Measurements from ENCODE around the gene SMIM10.
"Not testable (repeated sequence)": the region's sequence is repeated elsewhere in the genome, so short reads cannot be mapped to it uniquely, and the experiment has no call there.

Gene SMIM10

GRCh38 chrX:135010921-135011320, 20.1 kb downstream of the SMIM10 start:
- in situ Hi-C loops (cut with MboI; ENCODE audit: low sequenced_read_pairs) = no loop called here

GRCh38 chrX:135015523-135016245, 24.9 kb downstream of the SMIM10 start:
- in situ Hi-C loops (cut with MboI; ENCODE audit: low sequenced_read_pairs) = no loop called here

- in situ Hi-C loops (cut with MboI; ENCODE audit: low sequenced_read_pairs) = not testable (repeated sequence)
These were observed 29.1 kb downstream of the SMIM10 start for GRCh38 chrX:135019890-135020289.

GRCh38 chrX:135023791-135024190, 33.0 kb downstream of the SMIM10 start:
- in situ Hi-C loops (cut with MboI; ENCODE audit: low sequenced_read_pairs) = not testable (repeated sequence)

- in situ Hi-C loops (cut with MboI; ENCODE audit: low sequenced_read_pairs) = no loop called here
These were observed 33.7 kb downstream of the SMIM10 start for GRCh38 chrX:135024526-135024925.

GRCh38 chrX:135030207-135030963, 39.6 kb downstream of the SMIM10 start:
- in situ Hi-C loops (cut with MboI; ENCODE audit: low sequenced_read_pairs) = not testable (repeated sequence)

GRCh38 chrX:135041149-135042123, 50.6 kb downstream of the SMIM10 start:
- in situ Hi-C loops (cut with MboI; ENCODE audit: low sequenced_read_pairs) = not testable (repeated sequence)
